Neural progenitor cell (in vitro differentiated cells): ENCODE measurements around the gene C2orf74. TPM values are rescaled to one million over a fixed set of nuclear protein-coding genes. Genes with fewer than 3 reads are reported as not detected.

ENCODE experiments used
- DNase-seq: peaks from one replicate; pipeline ENCODE4 v3.0.0-alpha.2; 2016; ENCODE audit warnings: low spot score
- H2AFZ ChIP-seq: fragments of 200-600 bp; sonication (generic); replicated peaks from 2 replicates; pipeline ENCODE4 v1.6.1; 2016; ENCODE audit warnings: antibody characterized with exemption
- H3F3A ChIP-seq: fragments of 200-600 bp; sonication (generic); 2 replicates; pipeline ENCODE4 v1.6.1; 2016; ENCODE audit warnings: antibody characterized with exemption, low read depth
- H3K27ac ChIP-seq: fragments of 200-600 bp; sonication (generic); 2 replicates; pipeline ENCODE4 v1.5.1; 2016; ENCODE audit warnings: mild to moderate bottlenecking
- H3K27me3 ChIP-seq: fragments of 200-600 bp; sonication (generic); 2 replicates; pipeline ENCODE4 v1.6.1; 2016; ENCODE audit warnings: mild to moderate bottlenecking, moderate library complexity
- H3K36me3 ChIP-seq: fragments of 200-600 bp; sonication (generic); 2 replicates; pipeline ENCODE4 v1.5.1; 2016
- H3K4me1 ChIP-seq: fragments of 200-600 bp; sonication (generic); 2 replicates; pipeline ENCODE4 v1.6.1; 2016; ENCODE audit warnings: mixed run types
- H3K4me2 ChIP-seq: fragments of 200-600 bp; sonication (generic); 2 replicates; pipeline ENCODE4 v1.6.1; 2016
- H3K4me3 ChIP-seq: fragments of 200-600 bp; sonication (generic); 2 replicates; pipeline ENCODE4 v1.5.1; 2016
- H3K79me2 ChIP-seq: fragments of 200-600 bp; sonication (generic); 2 replicates; pipeline ENCODE4 v1.6.1; 2016; ENCODE audit warnings: low read depth
- H3K9ac ChIP-seq: fragments of 200-600 bp; sonication (generic); 2 replicates; pipeline ENCODE4 v1.6.1; 2016
- H3K9me3 ChIP-seq: fragments of 200-600 bp; sonication (generic); 2 replicates; pipeline ENCODE4 v1.5.1; 2016; ENCODE audit warnings: low read depth
- H4K20me1 ChIP-seq: fragments of 200-600 bp; sonication (generic); 2 replicates; pipeline ENCODE4 v1.6.1; 2016; ENCODE audit warnings: low read depth
- H3K27ac Mint-ChIP-seq: 3 replicates; pipeline ENCODE4 v1.8.0; 2021; ENCODE audit warnings: mixed read lengths
- H3K27me3 Mint-ChIP-seq: 2 replicates; pipeline ENCODE4 v1.8.0; 2022; ENCODE audit warnings: low read depth, mild to moderate bottlenecking, inconsistent platforms, moderate library complexity, mixed read lengths; ENCODE audit not compliant: insufficient read depth
- H3K36me3 Mint-ChIP-seq: 3 replicates; pipeline ENCODE4 v1.8.0; 2021; ENCODE audit warnings: mixed read lengths
- H3K4me1 Mint-ChIP-seq: 3 replicates; pipeline ENCODE4 v1.8.0; 2021; ENCODE audit warnings: mixed read lengths
- H3K4me3 Mint-ChIP-seq: 3 replicates; pipeline ENCODE4 v1.8.0; 2021; ENCODE audit warnings: mild to moderate bottlenecking, moderate library complexity, mixed read lengths
- H3K9me3 Mint-ChIP-seq: 3 replicates; pipeline ENCODE4 v1.8.0; 2020; ENCODE audit warnings: mixed read lengths
- EZH2 ChIP-seq: fragments of 200-600 bp; sonication (generic); IDR thresholded peaks from 2 replicates; pipeline ENCODE4 v1.6.1; 2017; ENCODE audit warnings: antibody characterized with exemption, mild to moderate bottlenecking, moderate library complexity
- EZH2phosphoT487 ChIP-seq: fragments of 200-600 bp; sonication (generic); IDR thresholded peaks from 2 replicates; pipeline ENCODE4 v1.6.1; 2017; ENCODE audit warnings: antibody characterized with exemption
- total RNA-seq: library from RNA; depleted of rRNA; stranded (reverse); fragments of >200 nt; gene quantifications from 2 replicates; pipeline ENCODE4 v1.2.3, GENCODE V29; 2015; ENCODE audit warnings: low replicate concordance
- TF ChIP-seq, protein P1 (sequence below): fragments of 200-600 bp; sonication (generic); IDR thresholded peaks from 2 replicates; pipeline ENCODE4 v1.5.1; 2017; ENCODE audit warnings: antibody characterized with exemption, mild to moderate bottlenecking

C2orf74 gene
- total RNA-seq, 1 donor from 2014 or later, result 20.9 TPM

DNA sequence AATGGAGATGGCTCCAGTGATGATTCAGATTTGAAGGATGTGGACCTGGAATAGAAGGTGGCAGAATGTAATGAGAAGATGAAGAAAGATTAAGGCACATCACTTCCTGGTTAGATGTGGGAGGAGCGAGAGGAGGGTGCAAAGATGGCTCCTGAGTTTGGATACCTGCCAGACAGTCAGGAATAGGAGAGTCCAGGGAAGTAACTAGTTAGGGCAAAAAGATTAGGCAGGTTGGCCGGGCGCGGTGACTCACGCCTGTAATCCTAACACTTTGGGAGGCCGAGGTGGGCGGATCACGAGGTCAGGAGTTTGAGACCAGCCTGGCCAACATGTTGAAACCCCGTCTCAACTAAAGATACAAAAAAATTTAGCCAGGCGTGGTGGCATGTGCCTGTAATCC, 5.6 kb downstream of the C2orf74 start:
- Histone ChIP-seq H2AFZ (no peak overlapping the region), H3K4me3 (no peak overlapping the region), H3K79me2 (no peaks in the 10 kb centered on the region), H3K4me1 (no peaks in the 10 kb centered on the region), H3K36me3 (peaks cover 8% of the 10 kb centered on the region), H4K20me1 (no peaks in the 10 kb centered on the region), H3F3A (no peaks in the 10 kb centered on the region), H3K9me3 (no peaks in the 10 kb centered on the region), H3K27me3 (no peaks in the 10 kb centered on the region), H3K27ac (no peak overlapping the region), H3K4me2 (no peak overlapping the region), H3K9ac (no peak overlapping the region)
- no peaks in the 10 kb centered on the region for H3K27me3 Mint-ChIP-seq
- H3K27ac Mint-ChIP-seq, result no peak overlapping the region
- H3K4me1 Mint-ChIP-seq, result no peaks in the 10 kb centered on the region
- H3K4me3 Mint-ChIP-seq, result no peak overlapping the region
- no peak for DNase-seq
- H3K36me3 Mint-ChIP-seq, result peaks cover 33% of the 10 kb centered on the region
- TF ChIP-seq EZH2 (no peak), EZH2phosphoT487 (no peak)
- TF ChIP-seq, protein P1, sequence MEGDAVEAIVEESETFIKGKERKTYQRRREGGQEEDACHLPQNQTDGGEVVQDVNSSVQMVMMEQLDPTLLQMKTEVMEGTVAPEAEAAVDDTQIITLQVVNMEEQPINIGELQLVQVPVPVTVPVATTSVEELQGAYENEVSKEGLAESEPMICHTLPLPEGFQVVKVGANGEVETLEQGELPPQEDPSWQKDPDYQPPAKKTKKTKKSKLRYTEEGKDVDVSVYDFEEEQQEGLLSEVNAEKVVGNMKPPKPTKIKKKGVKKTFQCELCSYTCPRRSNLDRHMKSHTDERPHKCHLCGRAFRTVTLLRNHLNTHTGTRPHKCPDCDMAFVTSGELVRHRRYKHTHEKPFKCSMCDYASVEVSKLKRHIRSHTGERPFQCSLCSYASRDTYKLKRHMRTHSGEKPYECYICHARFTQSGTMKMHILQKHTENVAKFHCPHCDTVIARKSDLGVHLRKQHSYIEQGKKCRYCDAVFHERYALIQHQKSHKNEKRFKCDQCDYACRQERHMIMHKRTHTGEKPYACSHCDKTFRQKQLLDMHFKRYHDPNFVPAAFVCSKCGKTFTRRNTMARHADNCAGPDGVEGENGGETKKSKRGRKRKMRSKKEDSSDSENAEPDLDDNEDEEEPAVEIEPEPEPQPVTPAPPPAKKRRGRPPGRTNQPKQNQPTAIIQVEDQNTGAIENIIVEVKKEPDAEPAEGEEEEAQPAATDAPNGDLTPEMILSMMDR, result no peak
- H3K9me3 Mint-ChIP-seq, result no peaks in the 10 kb centered on the region

DNA sequence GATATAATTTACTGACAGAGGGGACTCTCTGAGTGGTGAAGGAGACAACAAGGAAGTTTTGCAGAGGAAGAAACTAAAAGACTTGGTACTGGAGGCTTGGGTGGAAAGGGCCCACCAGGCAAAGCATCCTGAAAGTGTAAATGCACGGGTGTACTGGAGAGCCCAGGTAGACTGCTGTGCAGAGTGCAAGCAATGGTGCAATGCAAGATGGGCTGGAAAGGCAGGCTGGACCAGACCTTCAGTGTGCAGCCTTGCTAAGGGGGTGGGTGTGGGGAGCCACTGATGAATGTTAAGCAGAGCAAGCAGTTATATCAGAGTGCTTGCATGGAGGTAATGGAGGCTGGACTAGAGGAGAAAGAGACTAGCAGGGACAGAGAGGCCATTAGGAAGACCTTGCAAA, 10.7 kb downstream of the C2orf74 start:
- H3K9me3 ChIP-seq, result no peaks in the 10 kb centered on the region
- H3K27ac ChIP-seq, result no peak overlapping the region
- H4K20me1 ChIP-seq, result no peaks in the 10 kb centered on the region
- peaks cover 5% of the 10 kb centered on the region for H3F3A ChIP-seq
- no peak for TF ChIP-seq EZH2
- TF ChIP-seq EZH2phosphoT487, result no peak
- TF ChIP-seq, protein P1, result no peak
- H2AFZ ChIP-seq, result no peak overlapping the region
- peaks cover 7% of the 10 kb centered on the region for H3K36me3 Mint-ChIP-seq
- H3K4me1 ChIP-seq, result peaks cover 5% of the 10 kb centered on the region
- DNase-seq, result no peak
- no peaks in the 10 kb centered on the region for H3K9me3 Mint-ChIP-seq
- no peak overlapping the region for H3K4me3 Mint-ChIP-seq
- H3K36me3 ChIP-seq, result no peaks in the 10 kb centered on the region
- no peaks in the 10 kb centered on the region for H3K79me2 ChIP-seq
- H3K27me3 ChIP-seq, result peaks cover 18% of the 10 kb centered on the region
- H3K9ac ChIP-seq, result no peak overlapping the region
- H3K27ac Mint-ChIP-seq, result no peak overlapping the region
- no peak overlapping the region for H3K4me3 ChIP-seq
- peaks cover 8% of the 10 kb centered on the region for H3K4me1 Mint-ChIP-seq
- H3K27me3 Mint-ChIP-seq, result peaks cover 5% of the 10 kb centered on the region
- no peak overlapping the region for H3K4me2 ChIP-seq

DNA sequence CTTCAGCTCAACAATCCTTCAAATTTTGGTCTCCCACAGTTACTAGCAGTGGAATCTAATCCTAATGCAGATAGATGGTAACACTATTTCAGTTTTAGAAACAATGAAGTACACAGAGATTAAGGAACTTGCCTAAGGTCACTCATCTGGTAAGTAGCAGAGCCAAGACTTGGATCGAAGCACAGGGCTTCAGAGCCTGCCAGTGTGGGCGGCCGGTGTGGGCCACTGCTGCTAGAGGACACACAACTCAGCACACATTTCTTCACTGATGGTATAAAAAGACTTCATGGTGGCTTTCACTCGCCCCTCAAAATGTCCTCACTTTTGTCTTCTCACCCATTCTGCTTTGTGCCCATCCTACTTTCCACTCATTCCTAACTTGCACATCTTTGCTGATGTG, 11.1 kb downstream of the C2orf74 start:
- Histone ChIP-seq H3K4me3 (no peak overlapping the region), H3K27me3 (peaks cover 18% of the 10 kb centered on the region), H3K4me1 (peaks cover 5% of the 10 kb centered on the region), H3K27ac (no peak overlapping the region), H2AFZ (no peak overlapping the region), H3K4me2 (no peak overlapping the region), H3K9ac (no peak overlapping the region), H3K9me3 (no peaks in the 10 kb centered on the region), H4K20me1 (no peaks in the 10 kb centered on the region), H3F3A (peaks cover 5% of the 10 kb centered on the region), H3K36me3 (no peaks in the 10 kb centered on the region), H3K79me2 (peaks cover 3% of the 10 kb centered on the region)
- no peak for DNase-seq
- Mint-ChIP-seq H3K9me3 (no peaks in the 10 kb centered on the region), H3K27me3 (peaks cover 5% of the 10 kb centered on the region), H3K27ac (no peak overlapping the region), H3K36me3 (peaks cover 6% of the 10 kb centered on the region), H3K4me3 (no peak overlapping the region), H3K4me1 (peaks cover 9% of the 10 kb centered on the region)
- TF ChIP-seq, protein P1, result no peak
- TF ChIP-seq EZH2phosphoT487, result no peak
- no peak for TF ChIP-seq EZH2
